OCI-LY1 (cell line): ENCODE data around the gene MYO3B.

ENCODE experiments used
- H2AFZ ChIP-seq: fragments of 200-600 bp; sonication (generic), shearing (Covaris generic); 2 replicates; pipeline ENCODE4 v1.6.0; 2014; ENCODE audit warnings: antibody characterized with exemption, mild to moderate bottlenecking, low read length
- H3F3A ChIP-seq: fragments of 200-600 bp; sonication (generic), shearing (Covaris generic); 2 replicates; pipeline ENCODE4 v1.6.0; 2014; ENCODE audit warnings: mild to moderate bottlenecking, antibody characterized with exemption, low read length, moderate library complexity; ENCODE audit not compliant: insufficient read depth
- H3K27ac ChIP-seq: fragments of 200-600 bp; sonication (generic); 2 replicates; pipeline ENCODE4 v1.5.1; 2014; ENCODE audit warnings: low read length, mixed run types, mild to moderate bottlenecking, low read depth; ENCODE audit not compliant: poor library complexity, severe bottlenecking
- H3K27me3 ChIP-seq: fragments of 200-600 bp; sonication (generic); 2 replicates; pipeline ENCODE4 v1.6.0; 2014; ENCODE audit warnings: antibody characterized with exemption, mild to moderate bottlenecking, low read length, moderate library complexity; ENCODE audit not compliant: insufficient read depth
- H3K36me3 ChIP-seq: fragments of 200-600 bp; sonication (generic); 2 replicates; pipeline ENCODE4 v1.6.1; 2014; ENCODE audit warnings: mild to moderate bottlenecking, antibody characterized with exemption, low read length, moderate library complexity, mixed read lengths; ENCODE audit not compliant: insufficient read depth
- H3K4me1 ChIP-seq: fragments of 200-600 bp; sonication (generic); 2 replicates; pipeline ENCODE4 v1.5.1; 2014; ENCODE audit warnings: mild to moderate bottlenecking, low read length, moderate library complexity; ENCODE audit not compliant: insufficient read depth, severe bottlenecking
- H3K4me2 ChIP-seq: fragments of 200-600 bp; sonication (generic), shearing (Covaris generic); 2 replicates; pipeline ENCODE4 v1.6.1; 2014; ENCODE audit warnings: low read length
- H3K4me3 ChIP-seq: fragments of 200-600 bp; sonication (generic); 2 replicates; pipeline ENCODE4 v1.5.1; 2014; ENCODE audit warnings: low read length, low read depth, mild to moderate bottlenecking, mixed read lengths; ENCODE audit not compliant: poor library complexity, severe bottlenecking
- H3K79me2 ChIP-seq: fragments of 200-600 bp; shearing (Covaris generic); 2 replicates; pipeline ENCODE4 v1.6.1; 2016; ENCODE audit warnings: mixed run types, low read length, mixed read lengths; ENCODE audit not compliant: insufficient read depth
- H3K9ac ChIP-seq: fragments of 200-600 bp; sonication (generic), shearing (Covaris generic); 2 replicates; pipeline ENCODE4 v1.6.1; 2014; ENCODE audit warnings: mild to moderate bottlenecking, low read length, mixed read lengths
- H3K9me2 ChIP-seq: fragments of 200-600 bp; sonication (generic), shearing (Covaris generic); 2 replicates; pipeline ENCODE4 v1.6.1; 2014; ENCODE audit warnings: low read depth, mild to moderate bottlenecking, low read length, mixed read lengths
- H3K9me3 ChIP-seq: fragments of 200-600 bp; shearing (Covaris generic); 2 replicates; pipeline ENCODE4 v1.6.1; 2014; ENCODE audit warnings: low read length, mixed read lengths
- H4K20me1 ChIP-seq: fragments of 200-600 bp; sonication (generic), shearing (Covaris generic); 2 replicates; pipeline ENCODE4 v1.6.0; 2016; ENCODE audit warnings: mild to moderate bottlenecking, low read length; ENCODE audit not compliant: insufficient read depth
- CTCF ChIP-seq: fragments of 200-600 bp; sonication (generic), shearing (Covaris generic); IDR thresholded peaks from 2 replicates; pipeline ENCODE4 v1.5.1; 2017; ENCODE audit warnings: mild to moderate bottlenecking, antibody characterized with exemption, low read length, moderate library complexity, mixed read lengths
- EZH2 ChIP-seq: fragments of 200-600 bp; sonication (generic), shearing (Covaris generic); IDR thresholded peaks from 2 replicates; pipeline ENCODE4 v1.8.0; 2017; ENCODE audit warnings: borderline replicate concordance, mixed run types, mild to moderate bottlenecking, antibody characterized with exemption, low read length, moderate library complexity, mixed read lengths

The MYO3B gene

GRCh38 chr2:170177950-170178781, at the start of gene MYO3B:
Gene MYO3B (plus strand): TSS chr2:170178147. CDS start chr2:170178288, 141 bp downstream.
- peak within 1 kb of the TSS; percentile 94 for H3K27ac ChIP-seq
- no peaks in the 10 kb centered on the region for H3K9me3 ChIP-seq
- no peak within 1 kb of the TSS for H3K4me3 ChIP-seq
- H3K9ac ChIP-seq = peak within 1 kb of the TSS; percentile 2; the same call in 1 of the 2 replicates
- peak within 1 kb of the TSS; percentile 5; the same call in 1 of the 2 replicates for H3K4me2 ChIP-seq
- H3K36me3 ChIP-seq = no peaks in the 10 kb centered on the region
- no peaks in the 10 kb centered on the region for H3K9me2 ChIP-seq
- H2AFZ ChIP-seq = no peak within 1 kb of the TSS
- no peak for TF ChIP-seq EZH2
- no peak for TF ChIP-seq CTCF
- H3F3A ChIP-seq = no peaks in the 10 kb centered on the region
- H3K79me2 ChIP-seq = 0 out of 2 replicates have a peak, but pooled peaks cover 10% of the 10 kb centered on the region
- H3K27me3 ChIP-seq = no peaks in the 10 kb centered on the region
- peaks cover 73% of the 10 kb centered on the region for H3K4me1 ChIP-seq
- H4K20me1 ChIP-seq = no peaks in the 10 kb centered on the region

GRCh38 chr2:170139276-170139967, 38.5 kb upstream of the MYO3B start:
- peak overlapping the region; percentile 53; the same call in 1 of the 2 replicates for H2AFZ ChIP-seq
- peak overlapping the region; percentile 96 for H3K27ac ChIP-seq
- 0 out of 2 replicates have a peak, but pooled peaks cover 5% of the 10 kb centered on the region for H3K36me3 ChIP-seq
- H3K4me1 ChIP-seq = peaks cover 71% of the 10 kb centered on the region
- no peaks in the 10 kb centered on the region for H3K9me2 ChIP-seq
- no peaks in the 10 kb centered on the region for H3K27me3 ChIP-seq
- peak overlapping the region; percentile 86 for H3K4me2 ChIP-seq
- H3K4me3 ChIP-seq = peak overlapping the region; percentile 64
- no peaks in the 10 kb centered on the region for H4K20me1 ChIP-seq
- peak overlapping the region; percentile 85 for H3K9ac ChIP-seq
- no peaks in the 10 kb centered on the region for H3F3A ChIP-seq
- TF ChIP-seq CTCF (no peak), EZH2 (no peak)
- no peaks in the 10 kb centered on the region for H3K79me2 ChIP-seq
- no peaks in the 10 kb centered on the region for H3K9me3 ChIP-seq

- peak overlapping the region; percentile 86 for H3K4me2 ChIP-seq
- peaks cover 82% of the 10 kb centered on the region for H3K4me1 ChIP-seq
These were observed 37.4 kb upstream of the MYO3B start for GRCh38 chr2:170140561-170140960.

More at GRCh38 chr2:170140561-170140960, 37.4 kb upstream of the MYO3B start:
- Histone ChIP-seq H3K27ac (peak overlapping the region; percentile 96), H2AFZ (peak overlapping the region; percentile 53), H3K79me2 (no peaks in the 10 kb centered on the region), H3K27me3 (no peaks in the 10 kb centered on the region), H3K9me2 (no peaks in the 10 kb centered on the region), H3K9me3 (no peaks in the 10 kb centered on the region), H3K4me3 (peak overlapping the region; percentile 64), H4K20me1 (no peaks in the 10 kb centered on the region), H3F3A (no peaks in the 10 kb centered on the region), H3K9ac (peak overlapping the region; percentile 85), H3K36me3 (0 out of 2 replicates have a peak, but pooled peaks cover 5% of the 10 kb centered on the region)
- TF ChIP-seq EZH2 (no peak), CTCF (no peak)
